IMR-90 (cell line): ENCODE results near the gene NUMA1. TPM values are rescaled to one million over a fixed set of nuclear protein-coding genes. Genes with fewer than 3 reads are reported as not detected.

Experiments used
- ATAC-seq: fragments of 200-7000 bp; cut with Tn5 transposase; 2 replicates; pipeline ENCODE4 v1.9.1; 2020; ENCODE audit warnings: low read depth, mild to moderate bottlenecking, moderate library complexity
- BruUV-seq: library from RNA; stranded (reverse); fragments of 400-500 nt; replicated peaks from 2 replicates; lab custom pipeline; 2021; lab: Mats Ljungman, UMichigan
- CTCF ChIA-PET: fragments of 300-600 bp; formaldehyde crosslinking; extraction: SDS; loops from one replicate; lab custom pipeline; 2021; ENCODE audit warnings: antibody characterized with exemption; lab: Yijun Ruan, JAX
- POLR2A ChIA-PET: fragments of 300-600 bp; sonication (Branson Sonifier 250); formaldehyde crosslinking; loops from one replicate; lab custom pipeline; 2022; ENCODE audit warnings: antibody characterized with exemption; ENCODE audit not compliant: unreplicated experiment; lab: Charles Lee
- DNase-seq: peaks from one replicate; pipeline ENCODE4 v3.0.0; 2013
- H2AFZ ChIP-seq: replicated peaks from 2 replicates; pipeline ENCODE3; 2013; ENCODE audit warnings: low read length, mild to moderate bottlenecking; ENCODE audit not compliant: poor library complexity
- H2AK5ac ChIP-seq: 2 replicates; pipeline ENCODE4 v1.6.1; 2013; ENCODE audit warnings: low read depth, low read length, inconsistent platforms
- H2AK9ac ChIP-seq: replicated peaks from 2 replicates; pipeline ENCODE3; 2013; ENCODE audit warnings: mild to moderate bottlenecking, low read depth, low read length, moderate library complexity; ENCODE audit not compliant: poor library complexity
- H2BK120ac ChIP-seq: 2 replicates; pipeline ENCODE4 v1.6.1; 2013; ENCODE audit warnings: low read depth, low read length, inconsistent platforms
- H2BK15ac ChIP-seq: 3 replicates; pipeline ENCODE4 v1.6.1; 2013; ENCODE audit warnings: low read depth, low read length, inconsistent platforms
- H2BK20ac ChIP-seq: 2 replicates; pipeline ENCODE4 v1.6.1; 2013; ENCODE audit warnings: low read depth, mild to moderate bottlenecking, inconsistent platforms, low read length, moderate library complexity
- H2BK5ac ChIP-seq: 2 replicates; pipeline ENCODE4 v1.6.1; 2013; ENCODE audit warnings: mild to moderate bottlenecking, low read depth, low read length, inconsistent platforms; ENCODE audit not compliant: poor library complexity, severe bottlenecking
- H3K14ac ChIP-seq: replicated peaks from 2 replicates; pipeline ENCODE4 v1.6.1; 2013; ENCODE audit warnings: low read depth, low read length, inconsistent platforms
- H3K18ac ChIP-seq: 2 replicates; pipeline ENCODE4 v1.6.1; 2013; ENCODE audit warnings: low read depth, low read length, control low read depth
- H3K23ac ChIP-seq: 2 replicates; pipeline ENCODE4 v1.6.1; 2013; ENCODE audit warnings: low read depth, low read length, inconsistent platforms
- H3K27ac ChIP-seq: 2 replicates; pipeline ENCODE4 v1.5.1; 2013; ENCODE audit warnings: mild to moderate bottlenecking, control low read depth, low read length; ENCODE audit not compliant: insufficient read depth
- H3K27me3 ChIP-seq: 2 replicates; pipeline ENCODE4 v1.6.1; 2013; ENCODE audit warnings: low read length; ENCODE audit not compliant: control insufficient read depth, insufficient read depth
- H3K36me3 ChIP-seq: 2 replicates; pipeline ENCODE4 v1.6.1; 2013; ENCODE audit warnings: low read length, mixed read lengths; ENCODE audit not compliant: control insufficient read depth, insufficient read depth
- H3K4ac ChIP-seq: 2 replicates; pipeline ENCODE4 v1.6.1; 2013; ENCODE audit warnings: low read depth, low read length, inconsistent platforms
- H3K4me1 ChIP-seq: 2 replicates; pipeline ENCODE4 v1.6.1; 2013; ENCODE audit warnings: low read length, mixed read lengths; ENCODE audit not compliant: control insufficient read depth, insufficient read depth
- H3K4me2 ChIP-seq: 2 replicates; pipeline ENCODE4 v1.6.1; 2013; ENCODE audit warnings: low read depth, mild to moderate bottlenecking, control low read depth, low read length, moderate library complexity
- H3K4me3 ChIP-seq: 2 replicates; pipeline ENCODE4 v1.5.1; 2013; ENCODE audit warnings: low read depth, mild to moderate bottlenecking, control low read depth, low read length, moderate library complexity; ENCODE audit not compliant: insufficient read depth
- H3K56ac ChIP-seq: 2 replicates; pipeline ENCODE4 v1.6.1; 2013; ENCODE audit warnings: low read length, inconsistent platforms; ENCODE audit not compliant: insufficient read depth; ENCODE audit errors: extremely low read depth
- H3K79me1 ChIP-seq, 2 experiments: 2 replicates each; pipeline ENCODE4 v1.6.1; 2013; ENCODE audit warnings: low read length in 2 of 2, inconsistent platforms in 1 of 2, low read depth in 1 of 2
- H3K9ac ChIP-seq: 2 replicates; pipeline ENCODE4 v1.6.1; 2013; ENCODE audit warnings: low read depth, low read length, control low read depth
- H3K9me1 ChIP-seq: 2 replicates; pipeline ENCODE4 v1.6.1; 2013; ENCODE audit warnings: low read length, inconsistent platforms; ENCODE audit not compliant: insufficient read depth
- H3K9me3 ChIP-seq: 2 replicates; pipeline ENCODE4 v1.6.1; 2013; ENCODE audit warnings: low read length; ENCODE audit not compliant: control insufficient read depth, insufficient read depth
- H4K20me1 ChIP-seq: 2 replicates; pipeline ENCODE4 v1.6.1; 2013; ENCODE audit warnings: low read length, inconsistent platforms; ENCODE audit not compliant: insufficient read depth
- H4K5ac ChIP-seq: 2 replicates; pipeline ENCODE4 v1.6.1; 2013; ENCODE audit warnings: mild to moderate bottlenecking, low read depth, low read length, control low read depth
- H4K8ac ChIP-seq, 2 experiments: 2 replicates each; pipeline ENCODE4 v1.6.1; 2013; ENCODE audit warnings: low read depth in 2 of 2, low read length in 2 of 2, control low read depth in 1 of 2, inconsistent platforms in 1 of 2
- H4K91ac ChIP-seq: 2 replicates; pipeline ENCODE4 v1.6.1; 2013; ENCODE audit warnings: low read depth, low read length, inconsistent platforms; ENCODE audit not compliant: insufficient read depth
- BHLHE40 ChIP-seq: fragments of 150-350 bp; IDR thresholded peaks from 2 replicates; pipeline ENCODE4 v1.6.1; 2016; ENCODE audit warnings: mild to moderate bottlenecking, low read depth, low read length
- CEBPB ChIP-seq: IDR thresholded peaks from 2 replicates; pipeline ENCODE4 v1.6.1; 2012; ENCODE audit warnings: low read depth, low read length, improper control_type of control experiment
- CHD1 ChIP-seq: IDR thresholded peaks from 2 replicates; pipeline ENCODE4 v1.6.1; 2012; ENCODE audit warnings: low read depth, low read length, improper control_type of control experiment
- CTCF ChIP-seq: conservative IDR thresholded peaks from 2 replicates; pipeline ENCODE4 v1.5.1; 2012; ENCODE audit warnings: mild to moderate bottlenecking, low read depth, low read length, improper control_type of control experiment
- ELK1 ChIP-seq: fragments of 150-350 bp; IDR thresholded peaks from 2 replicates; pipeline ENCODE4 v1.6.1; 2016; ENCODE audit warnings: low read depth, mild to moderate bottlenecking, low read length, moderate library complexity, borderline replicate concordance
- FOS ChIP-seq: fragments of 150-350 bp; IDR thresholded peaks from 2 replicates; pipeline ENCODE4 v1.6.1; 2016; ENCODE audit warnings: low read depth, low read length
- MAFK ChIP-seq: IDR thresholded peaks from 2 replicates; pipeline ENCODE4 v1.6.1; 2012; ENCODE audit warnings: low read depth, low read length, improper control_type of control experiment
- MAZ ChIP-seq: IDR thresholded peaks from 2 replicates; pipeline ENCODE4 v1.6.1; 2012; ENCODE audit warnings: low read depth, mild to moderate bottlenecking, low read length, improper control_type of control experiment, moderate library complexity, borderline replicate concordance
- MXI1 ChIP-seq: IDR thresholded peaks from 2 replicates; pipeline ENCODE4 v1.6.1; 2012; ENCODE audit warnings: low read depth, mild to moderate bottlenecking, low read length, moderate library complexity, borderline replicate concordance
- NFE2L2 ChIP-seq: fragments of 150-350 bp; IDR thresholded peaks from 2 replicates; pipeline ENCODE4 v1.6.1; 2016; ENCODE audit warnings: low read depth, mild to moderate bottlenecking, low read length
- POLR2A ChIP-seq: IDR thresholded peaks from 2 replicates; pipeline ENCODE4 v1.6.1; 2012; ENCODE audit warnings: mild to moderate bottlenecking, low read depth, low read length
- RAD21 ChIP-seq: IDR thresholded peaks from 2 replicates; pipeline ENCODE4 v1.6.1; 2012; ENCODE audit warnings: low read length, improper control_type of control experiment
- RCOR1 ChIP-seq: IDR thresholded peaks from 2 replicates; pipeline ENCODE4 v1.6.1; 2012; ENCODE audit warnings: mild to moderate bottlenecking, low read length, improper control_type of control experiment; ENCODE audit not compliant: insufficient replicate concordance
- RFX5 ChIP-seq: IDR thresholded peaks from 2 replicates; pipeline ENCODE4 v1.8.0; 2012; ENCODE audit warnings: low read depth, mild to moderate bottlenecking, low read length, moderate library complexity
- SMC3 ChIP-seq: fragments of 150-350 bp; IDR thresholded peaks from 2 replicates; pipeline ENCODE4 v1.6.1; 2016; ENCODE audit warnings: low read depth, mild to moderate bottlenecking, antibody characterized with exemption, low read length, moderate library complexity
- USF2 ChIP-seq: fragments of 150-350 bp; IDR thresholded peaks from 2 replicates; pipeline ENCODE4 v1.6.1; 2017; ENCODE audit warnings: mild to moderate bottlenecking, antibody characterized with exemption, low read length, low read depth
- WGBS, 2 experiments: methylation state at CpG; one replicate each; pipeline versions ENCODE4 v1.1.5 to v1.1.7; 2013; ENCODE audit warnings: missing lambda C conversion rate in 2 of 2; ENCODE audit not compliant: insufficient read length in 1 of 2; ENCODE audit errors: extremely low coverage in 2 of 2; 5-methylcytosine and 5-hydroxymethylcytosine counted together
- dilution Hi-C: fragments of 300-500 bp; cut with HindIII; formaldehyde crosslinking; loops from one replicate; pipeline ENCODE4 v1.14.3; 2018; ENCODE audit warnings: low sequenced_read_pairs; ENCODE audit not compliant: unreplicated experiment
- in situ Hi-C: fragments of 300-500 bp; cut with MboI; formaldehyde crosslinking; loops from 3 replicates; pipeline ENCODE4 v1.14.3; 2019; ENCODE audit warnings: low sequenced_read_pairs, inconsistent platforms, mixed read lengths
- intact Hi-C: fragments of 100-400 bp; cut with micrococcal nuclease; formaldehyde crosslinking; loops from 2 replicates; pipeline ENCODE4 v1.10.0; 2022
- polyA plus RNA-seq, 3 experiments: library from polyadenylated mRNA; depleted of rRNA; stranded (reverse); fragments of >200 nt; gene quantifications; 2 replicates each; pipeline ENCODE4 v1.2.3, GENCODE V29; 2012; ENCODE audit warnings: low replicate concordance in 1 of 3
- total RNA-seq: library from RNA; depleted of rRNA; stranded (reverse); fragments of >200 nt; gene quantifications from 2 replicates; pipeline ENCODE4 v1.2.3, GENCODE V29; 2012

NUMA1 gene
- total and polyA plus RNA-seq, 2 of the 4 experiments (the other 2 are of a cell fraction), result 61.7 to 97.0 TPM

GRCh38 chr11:71977743-71978418 lies 102.5 kb downstream of the NUMA1 start:
- Histone ChIP-seq H3K9ac (no peak overlapping the region), H4K5ac (no peak overlapping the region), H3K36me3 (no peaks in the 10 kb centered on the region; the same call in 1 of the 2 replicates), H3K9me3 (no peaks in the 10 kb centered on the region), H4K91ac (no peak overlapping the region), H2BK120ac (no peak overlapping the region), H3K23ac (no peak overlapping the region), H3K9me1 (no peaks in the 10 kb centered on the region), H3K14ac (no peak overlapping the region), H2AFZ (no peak overlapping the region), H3K18ac (no peak overlapping the region), H2AK9ac (no peak overlapping the region), H3K27me3 (no peaks in the 10 kb centered on the region), H4K8ac (no peak overlapping the region), H3K4me1 (peaks cover 4% of the 10 kb centered on the region), H3K56ac (no peak overlapping the region), H3K4ac (no peak overlapping the region), H3K27ac (no peak overlapping the region), H4K20me1 (peaks cover 11% of the 10 kb centered on the region; the same call in 1 of the 2 replicates), H2BK20ac (no peak overlapping the region), H3K4me3 (no peak overlapping the region), H3K79me1 (peaks cover 12 to 34% of the 10 kb centered on the region in 2 experiments; a peak in 3 of 4 replicates), H2AK5ac (no peak overlapping the region), H2BK15ac (no peak overlapping the region), H2BK5ac (no peak overlapping the region), H3K4me2 (no peak overlapping the region)
- no TSS peak for BruUV-seq
- intact Hi-C loops, result no loop called here
- TF ChIP-seq CEBPB (no peak), POLR2A (no peak), USF2 (no peak), CHD1 (no peak), RFX5 (no peak), SMC3 (peak; percentile 69), FOS (no peak), CTCF (peak; percentile 77), RAD21 (peak; percentile 81), MAZ (no peak), RCOR1 (no peak), ELK1 (no peak), MXI1 (no peak), MAFK (no peak), BHLHE40 (no peak), NFE2L2 (no peak)
- in situ Hi-C loops, result no loop called here
- POLR2A ChIA-PET, result no interaction called here
- ATAC-seq (peak; percentile 75), DNase-seq (peak; percentile 57)
- WGBS, 2 experiments, result no CpG with 5 or more reads among the region's 7 CpGs
- CTCF ChIA-PET, result interaction anchor here (0.6 to 1.5 kb wide), 12 partner anchors 8 to 453 kb away, joined by 3 to 8 read pairs (median 4); no protein-coding TSS in a partner anchor
- dilution Hi-C loops, result no loop called here
